H1 (cell line): Measurements from ENCODE around the gene MCEMP1. TPM values are rescaled to one million over a fixed set of nuclear protein-coding genes. Genes with fewer than 3 reads are reported as not detected.

Experiments
- CTCF ChIA-PET: fragments of 300-600 bp; sonication (Branson Sonifier 250); formaldehyde crosslinking; loops from one replicate; lab custom pipeline; 2021; ENCODE audit not compliant: partially characterized antibody; lab: Charles Lee
- POLR2A ChIA-PET: fragments of 300-600 bp; sonication (Branson Sonifier 250); formaldehyde crosslinking; loops from one replicate; lab custom pipeline; 2021; ENCODE audit warnings: inconsistent platforms; ENCODE audit not compliant: partially characterized antibody; lab: Charles Lee
- DNase-seq, 2 experiments: peaks; one replicate each; pipeline versions ENCODE4 v3.0.0 to v3.0.0-alpha.2; 2010 to 2022; ENCODE audit warnings: low spot score in 2 of 2, low read depth in 1 of 2, mixed read lengths in 1 of 2
- FAIRE-seq: peaks from 2 replicates; lab custom pipeline; 2011; peaks lifted over from hg19 to GRCh38; lab: Jason Lieb, UNC
- H2AFZ ChIP-seq: 2 replicates; pipeline ENCODE4 v1.8.1; 2012; ENCODE audit warnings: low read length, inconsistent platforms
- H2AK5ac ChIP-seq: 2 replicates; pipeline ENCODE4 v1.6.1; 2013; ENCODE audit warnings: low read depth, low read length
- H2BK120ac ChIP-seq: replicated peaks from 2 replicates; pipeline ENCODE3; 2013; ENCODE audit warnings: low read depth, low read length, inconsistent platforms
- H2BK12ac ChIP-seq: 2 replicates; pipeline ENCODE4 v1.6.1; 2013; ENCODE audit warnings: low read depth, low read length
- H2BK15ac ChIP-seq: 2 replicates; pipeline ENCODE4 v1.6.1; 2013; ENCODE audit warnings: low read length
- H2BK20ac ChIP-seq: 2 replicates; pipeline ENCODE4 v1.6.1; 2013; ENCODE audit warnings: low read length
- H2BK5ac ChIP-seq: 2 replicates; pipeline ENCODE4 v1.6.1; 2013; ENCODE audit warnings: low read depth, low read length
- H3K14ac ChIP-seq: 2 replicates; pipeline ENCODE4 v1.6.1; 2013; ENCODE audit warnings: inconsistent platforms; ENCODE audit not compliant: insufficient read length
- H3K18ac ChIP-seq: 2 replicates; pipeline ENCODE4 v1.6.1; 2013; ENCODE audit warnings: low read length; ENCODE audit errors: extremely low read depth
- H3K23ac ChIP-seq: 2 replicates; pipeline ENCODE4 v1.6.1; 2013; ENCODE audit warnings: inconsistent platforms; ENCODE audit not compliant: insufficient read length
- H3K23me2 ChIP-seq: 2 replicates; pipeline ENCODE4 v1.6.1; 2013; ENCODE audit warnings: low read depth, low read length
- H3K27ac ChIP-seq: 2 replicates; pipeline ENCODE4 v1.6.1; 2011; ENCODE audit warnings: low read depth, low read length, inconsistent platforms
- H3K27me3 ChIP-seq, 4 experiments: replicated peaks in 1 of 4; 1 replicate in 1 of 4; 2 replicates in 3 of 4; pipeline versions ENCODE4 v1.6.1 to v1.8.1; 2011 to 2013; ENCODE audit warnings: low read length in 3 of 4, mild to moderate bottlenecking in 3 of 4, inconsistent platforms in 2 of 4, mixed read lengths in 2 of 4, moderate library complexity in 1 of 4; ENCODE audit not compliant: control insufficient read depth in 3 of 4, insufficient read depth in 3 of 4; ENCODE audit errors: extremely low read depth in 1 of 4
- H3K36me3 ChIP-seq, 4 experiments: 2 replicates each; pipeline versions ENCODE4 v1.6.1 to v1.8.1; 2011 to 2013; ENCODE audit warnings: mild to moderate bottlenecking in 4 of 4, low read length in 3 of 4, moderate library complexity in 2 of 4, control low read depth in 1 of 4, inconsistent platforms in 1 of 4; ENCODE audit not compliant: insufficient read depth in 4 of 4, control insufficient read depth in 2 of 4
- H3K4ac ChIP-seq: replicated peaks from 2 replicates; pipeline ENCODE3; 2013; ENCODE audit warnings: low read length, low read depth, mixed read lengths, inconsistent platforms; ENCODE audit not compliant: insufficient read length
- H3K4me1 ChIP-seq, 4 experiments: replicated peaks in 1 of 4; 1 replicate in 1 of 4; 2 replicates in 3 of 4; pipeline versions ENCODE4 v1.6.1 to v1.8.1; 2011 to 2013; ENCODE audit warnings: low read length in 3 of 4, inconsistent platforms in 2 of 4, mixed read lengths in 1 of 4; ENCODE audit not compliant: insufficient read depth in 4 of 4, control insufficient read depth in 3 of 4
- H3K4me2 ChIP-seq, 2 experiments: 2 replicates each; pipeline versions ENCODE4 v1.6.1 to v1.8.1; 2011 to 2013; ENCODE audit warnings: low read depth in 2 of 2, low read length in 2 of 2, control low read depth in 1 of 2, inconsistent platforms in 1 of 2, mild to moderate bottlenecking in 1 of 2; ENCODE audit not compliant: insufficient read depth in 1 of 2
- H3K4me3 ChIP-seq, 4 experiments: fragments of 200-600, 300-600 bp in 1 of 4; sonication (generic), shearing (Covaris generic), sonication (Bioruptor Twin) in 1 of 4; 2 replicates each; pipeline versions ENCODE4 v1.5.1 to v1.8.1; 2011 to 2016; ENCODE audit warnings: low read length in 4 of 4, low read depth in 3 of 4, control low read depth in 2 of 4, inconsistent platforms in 2 of 4, mild to moderate bottlenecking in 2 of 4, mixed read lengths in 1 of 4, moderate library complexity in 1 of 4; ENCODE audit not compliant: insufficient read depth in 2 of 4; ENCODE audit errors: extremely low read depth in 1 of 4
- H3K56ac ChIP-seq: replicated peaks from 2 replicates; pipeline ENCODE3; 2013; ENCODE audit warnings: low read depth, mild to moderate bottlenecking, mixed read lengths, low read length, inconsistent platforms; ENCODE audit not compliant: insufficient read length
- H3K79me1 ChIP-seq: 2 replicates; pipeline ENCODE4 v1.6.1; 2013; ENCODE audit warnings: low read depth, low read length, control low read depth
- H3K79me2 ChIP-seq, 2 experiments: 2 replicates each; pipeline versions ENCODE4 v1.6.1 to v1.8.1; 2012 to 2013; ENCODE audit warnings: low read length in 2 of 2, mild to moderate bottlenecking in 2 of 2, inconsistent platforms in 1 of 2; ENCODE audit not compliant: insufficient read depth in 2 of 2, control insufficient read depth in 1 of 2
- H3K9ac ChIP-seq, 4 experiments: replicated peaks in 1 of 4; 1 replicate in 1 of 4; 2 replicates in 3 of 4; pipeline versions ENCODE4 v1.6.1 to v1.8.1; 2011 to 2013; ENCODE audit warnings: low read depth in 3 of 4, low read length in 3 of 4, control low read depth in 2 of 4, mild to moderate bottlenecking in 2 of 4, moderate library complexity in 2 of 4, inconsistent platforms in 1 of 4; ENCODE audit errors: extremely low read depth in 1 of 4
- H3K9me3 ChIP-seq, 2 experiments: 2 replicates each; pipeline versions ENCODE4 v1.6.1 to v1.8.1; 2012 to 2013; ENCODE audit warnings: mild to moderate bottlenecking in 2 of 2, moderate library complexity in 2 of 2, control low read depth in 1 of 2, inconsistent platforms in 1 of 2, low read depth in 1 of 2, low read length in 1 of 2, mixed read lengths in 1 of 2; ENCODE audit not compliant: insufficient read depth in 2 of 2
- H4K20me1 ChIP-seq, 2 experiments: replicated peaks in 1 of 2; 2 replicates each; pipeline versions ENCODE3 to v1.8.1; 2011 to 2013; ENCODE audit warnings: inconsistent platforms in 2 of 2, low read length in 2 of 2, mild to moderate bottlenecking in 1 of 2; ENCODE audit not compliant: insufficient read depth in 2 of 2, control insufficient read depth in 1 of 2
- H4K5ac ChIP-seq: 2 replicates; pipeline ENCODE4 v1.6.1; 2013; ENCODE audit warnings: low read length, low read depth, mixed read lengths, inconsistent platforms; ENCODE audit not compliant: insufficient read length
- H4K8ac ChIP-seq: 2 replicates; pipeline ENCODE4 v1.8.0; 2013; ENCODE audit warnings: mild to moderate bottlenecking, moderate library complexity, low read length, inconsistent platforms; ENCODE audit not compliant: insufficient read depth; ENCODE audit errors: extremely low read depth
- H4K91ac ChIP-seq: replicated peaks from 2 replicates; pipeline ENCODE3; 2013; ENCODE audit warnings: low read length, mixed read lengths, inconsistent platforms; ENCODE audit not compliant: insufficient read length
- EP300 ChIP-seq, 2 experiments: IDR thresholded peaks; 1 replicate in 1 of 2; 2 replicates in 1 of 2; pipeline ENCODE4 v1.6.1; 2011 to 2012; ENCODE audit warnings: low read depth in 2 of 2, low read length in 2 of 2, mild to moderate bottlenecking in 2 of 2, borderline replicate concordance in 1 of 2, inconsistent platforms in 1 of 2, moderate library complexity in 1 of 2
- JUN ChIP-seq: IDR thresholded peaks from 2 replicates; pipeline ENCODE4 v1.6.1; 2011; ENCODE audit warnings: low read depth, mild to moderate bottlenecking, improper control_type of control experiment, low read length
- TEAD4 ChIP-seq: IDR thresholded peaks from 2 replicates; pipeline ENCODE4 v1.6.1; 2012; ENCODE audit warnings: low read depth, low read length, inconsistent platforms, mixed read lengths
- WGBS, 2 experiments: shearing (Covaris generic) in 1 of 2; methylation state at CpG; one replicate each; pipeline versions ENCODE4 v1.1.6 to v1.1.7; 2013 to 2015; ENCODE audit warnings: low lambda C conversion rate in 2 of 2, mixed read lengths in 2 of 2, inconsistent platforms in 1 of 2, low coverage in 1 of 2, missing lambda C conversion rate in 1 of 2; ENCODE audit not compliant: insufficient replicate concordance in 2 of 2, insufficient coverage in 1 of 2, insufficient read length in 1 of 2; ENCODE audit errors: extremely low coverage in 1 of 2, missing lambda C conversion rate in 1 of 2; 5-methylcytosine and 5-hydroxymethylcytosine counted together
- polyA plus RNA-seq, 7 experiments: library from polyadenylated mRNA; depleted of rRNA in 3 of 7; stranded (reverse) in 5 of 7; unstranded in 2 of 7; fragments of >200 nt in 5 of 7; fragments of 200-250 nt in 2 of 7; gene quantifications; 1 replicate in 5 of 7; 2 replicates in 1 of 7; 4 replicates in 1 of 7; pipeline versions ENCODE4 v1.2.1 to v1.2.3, GENCODE V29; 2011 to 2013; ENCODE audit warnings: missing spikeins in 2 of 7, mixed read lengths in 2 of 7
- total RNA-seq: library from RNA; stranded (reverse); fragmentation: NEBNext Ultra II Directional; extraction: Animal tissue kit (Norgen Biotek cat#: 25700); gene quantifications from 2 replicates; pipeline ENCODE4 v1.2.1, GENCODE V29; 2021

Gene MCEMP1
- total and polyA plus RNA-seq, 2 of the 8 experiments (the other 6 are each of a cell fraction or from before 2014, with no cell fraction given) = not detected

- CTCF ChIA-PET = interaction anchor here (0.5 to 4.7 kb wide), 10 partner anchors 11 to 162 kb away, joined by 3 to 32 read pairs (median 4); partner anchors contain the start of gene TRAPPC5
- no peak overlapping the region for H2AK5ac ChIP-seq
- H2BK15ac ChIP-seq = no peak overlapping the region
- no peak overlapping the region for H3K56ac ChIP-seq
- no peak overlapping the region for H3K27ac ChIP-seq
- peak overlapping the region in 3 of 4 experiments; percentile 15 to 70 (median 51); a peak in 5 of 8 replicates for H3K4me3 ChIP-seq
- no peak overlapping the region for H3K23ac ChIP-seq
- H3K4me2 ChIP-seq = peak overlapping the region; percentile 70 to 86
- H3K18ac ChIP-seq = no peak overlapping the region
- no peak overlapping the region for H2BK120ac ChIP-seq
- no peak overlapping the region for H2BK20ac ChIP-seq
- DNase-seq = no peak
- POLR2A ChIA-PET = interaction anchor here (0.8 to 1.7 kb wide), 3 partner anchors 8 to 129 kb away, joined by 3 to 6 read pairs (median 5); partner anchors contain the start of gene TRAPPC5
- H3K9ac ChIP-seq = no peak overlapping the region
- H4K5ac ChIP-seq = no peak overlapping the region
- H3K14ac ChIP-seq = no peak overlapping the region
- WGBS, 2 experiments = 41 to 100% methylated on average over 1 to 6 of the region's 9 CpGs
- H3K36me3 ChIP-seq = no peaks in the 10 kb centered on the region
- H3K4ac ChIP-seq = no peak overlapping the region
- no peak overlapping the region for H2AFZ ChIP-seq
- peaks cover 2% of the 10 kb centered on the region; the same call in 1 of the 2 replicates for H3K23me2 ChIP-seq
- H2BK5ac ChIP-seq = no peak overlapping the region
- no peak overlapping the region for H4K91ac ChIP-seq
- no peaks in the 10 kb centered on the region for H4K20me1 ChIP-seq
- H3K9me3 ChIP-seq = no peaks in the 10 kb centered on the region
- H3K4me1 ChIP-seq = peaks cover 0 to 3% (median 1%) of the 10 kb centered on the region in 4 experiments; a peak in 1 of 7 replicates
- TF ChIP-seq TEAD4 (no peak), JUN (no peak), EP300 (IDR thresholded peaks at IDR 0.05; ENCODE audit: borderline replicate concordance in 1 of 2, low read depth in 2 of 2, low read length in 2 of 2) (no peak)
- peaks cover 0 to 18% (median 11%) of the 10 kb centered on the region in 4 experiments; a peak in 4 of 7 replicates for H3K27me3 ChIP-seq
- no peak for FAIRE-seq
- no peak overlapping the region for H4K8ac ChIP-seq
- no peak overlapping the region for H2BK12ac ChIP-seq
- no peaks in the 10 kb centered on the region for H3K79me2 ChIP-seq
- no peaks in the 10 kb centered on the region for H3K79me1 ChIP-seq
Measured at GRCh38 chr19:7669641-7670040, 7.2 kb upstream of the MCEMP1 start.
